Thyroid gland (tissue), 4 donors: ENCODE measurements around the gene STON1.

Experiments used
- CTCF ChIP-seq, 6 experiments: fragments of 200-600 bp in 3 of 6; fragments of 450-650 bp in 3 of 6; sonication (generic) in 3 of 6; IDR thresholded peaks; one replicate each; pipeline ENCODE4 v1.5.1; 2016 to 2019; ENCODE audit warnings: antibody characterized with exemption in 6 of 6, mild to moderate bottlenecking in 2 of 6, inconsistent platforms in 1 of 6, moderate library complexity in 1 of 6
- POLR2A ChIP-seq, 2 donors: fragments of 450-650 bp; IDR thresholded peaks; one replicate each; pipeline ENCODE4 v1.6.1; 2017; ENCODE audit warnings: antibody characterized with exemption in 2 of 2, mild to moderate bottlenecking in 2 of 2, moderate library complexity in 1 of 2

GRCh38 chr2:48508461-48509124 lies 21.4 kb upstream of the STON1 start:
- TF ChIP-seq CTCF (IDR thresholded peaks at IDR 0.05) (no peak), POLR2A (IDR thresholded peaks at IDR 0.05) (no peak)
